Activated CD8-positive, alpha-beta memory T cell treated with anti-CD3 and anti-CD28 coated beads for 48 hours (primary cell): ENCODE measurements around the gene NOC2L.

Experiments used
- DNase-seq, 3 experiments: peaks; one replicate each; pipeline ENCODE4 v3.0.0-alpha.2; 2020; ENCODE audit warnings: low read depth in 2 of 3, low spot score in 2 of 3

Gene NOC2L

DNA sequence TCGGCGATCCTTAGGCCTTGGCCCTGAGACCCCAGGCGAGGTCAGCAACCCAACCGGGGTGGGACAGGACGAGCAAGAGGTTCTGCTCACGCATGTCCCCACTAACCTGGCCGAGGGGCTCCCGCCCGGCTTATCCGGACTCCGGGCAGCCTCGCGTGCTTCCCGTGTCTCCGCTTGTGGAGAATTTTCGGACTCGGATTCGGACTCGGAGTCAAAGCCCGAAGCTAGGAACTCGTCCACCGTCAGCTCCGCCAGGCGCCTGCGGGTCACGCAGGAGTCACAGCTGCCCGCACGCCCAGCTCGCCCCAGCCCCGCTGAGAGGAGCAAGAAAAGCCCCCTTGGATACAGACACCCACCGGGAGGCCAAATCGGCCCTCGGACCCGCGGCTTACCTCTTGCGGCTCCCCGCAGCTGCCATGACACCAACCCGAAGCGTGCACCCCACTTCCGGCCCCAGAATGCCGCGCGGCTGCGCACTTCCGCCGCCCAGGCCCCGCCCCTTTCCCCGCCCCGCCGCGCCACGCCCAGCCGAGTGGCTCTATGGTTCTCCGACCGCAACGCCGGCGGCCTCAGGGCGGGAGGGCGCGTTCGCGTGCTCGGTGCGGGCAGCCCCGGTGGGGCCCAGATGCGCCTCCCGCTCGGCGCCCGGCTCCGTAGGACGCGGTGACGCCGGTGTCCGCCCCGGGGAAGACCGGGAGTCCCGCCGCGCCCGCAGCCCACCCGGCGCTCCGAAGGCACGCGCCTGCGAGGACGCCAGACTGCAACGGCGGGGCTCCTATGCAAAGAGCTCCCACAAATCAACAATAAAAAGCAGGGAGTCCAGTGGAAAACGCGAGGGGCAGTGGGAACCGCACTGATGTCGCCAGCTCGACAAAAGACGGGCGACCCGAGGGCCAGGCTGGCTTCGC lies at the start of gene NOC2L:
Gene NOC2L (minus strand): TSS at position 434 of the 908 bp plus-strand sequence. CDS start 16 bp downstream, at position 418.
- peak; percentile 97 to 99 (median 99) for DNase-seq

- no peak for DNase-seq
Measured at GRCh38 chr1:1006305-1007159, 47.5 kb upstream of the NOC2L start.

DNA sequence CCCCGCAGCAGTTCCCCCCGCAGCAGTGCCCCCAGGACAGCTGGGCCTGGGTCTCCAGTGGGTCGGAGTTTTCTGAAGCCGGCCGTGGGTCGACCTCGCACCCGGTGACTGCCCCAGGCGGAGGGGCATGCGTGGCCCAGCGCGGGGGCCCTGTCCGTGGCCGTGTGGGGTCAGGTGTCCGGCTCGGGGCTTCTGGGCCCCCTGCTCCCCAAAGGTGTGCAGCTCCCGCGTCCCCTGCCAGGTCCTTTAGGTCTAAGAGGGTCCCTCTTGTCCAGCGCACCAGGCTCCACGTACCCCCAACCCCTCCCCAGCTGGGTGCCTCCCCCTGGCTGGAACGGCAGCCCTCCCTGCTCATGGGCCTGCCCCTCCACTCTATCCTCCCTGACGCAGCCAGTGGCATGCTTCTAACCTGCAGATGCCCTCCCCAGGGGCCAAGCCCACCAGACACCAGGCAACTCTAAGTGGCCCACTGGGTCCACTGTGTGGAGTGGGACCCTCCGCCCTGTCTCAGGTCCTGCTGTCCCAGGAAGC lies 46.8 kb upstream of the NOC2L start:
- DNase-seq, result no peak

DNA sequence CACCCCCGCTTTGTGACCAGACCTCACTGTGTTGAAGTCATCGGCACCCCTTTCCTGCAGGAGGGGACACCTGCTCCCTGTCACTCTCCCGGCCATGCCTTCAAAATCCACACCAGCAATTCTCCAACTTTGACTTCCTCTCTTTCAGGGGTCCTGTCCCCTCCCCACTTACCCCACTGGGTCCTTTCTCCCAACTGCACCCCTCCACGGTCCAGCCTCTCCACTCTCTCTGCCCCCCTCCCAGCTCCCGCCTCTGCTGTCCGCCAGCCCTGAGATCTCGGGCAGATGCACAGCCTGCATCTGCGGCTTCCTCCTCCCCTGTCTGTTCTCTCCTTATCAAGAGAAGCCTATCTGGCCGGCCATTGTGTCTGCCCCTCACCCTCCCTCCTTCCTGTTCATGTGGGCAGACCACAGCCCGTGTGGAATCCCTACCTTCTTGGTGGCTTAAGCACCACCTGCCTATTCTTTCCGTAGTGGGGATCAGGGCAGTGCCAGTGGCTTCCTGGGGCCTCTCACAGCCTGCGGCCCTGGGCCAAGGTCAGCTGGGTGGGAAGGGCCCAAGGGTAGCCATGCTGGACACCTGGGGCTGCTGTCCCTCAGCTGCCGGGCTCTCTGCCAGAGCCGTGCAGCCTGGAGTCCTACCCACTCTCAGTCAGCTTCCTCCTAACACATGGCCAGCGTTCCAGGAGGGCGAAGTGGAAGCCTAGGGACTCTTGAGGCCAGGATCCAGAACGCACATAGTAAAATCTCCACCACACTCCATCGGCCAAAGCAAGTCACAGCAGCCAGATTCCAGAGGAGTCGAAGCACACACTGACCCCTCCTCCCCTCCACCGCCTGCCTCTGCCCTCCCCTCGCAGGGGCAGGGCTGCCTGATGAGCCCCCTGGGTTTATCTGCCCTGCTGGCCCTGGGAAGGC lies 46.0 kb upstream of the NOC2L start:
- no peak for DNase-seq

DNA sequence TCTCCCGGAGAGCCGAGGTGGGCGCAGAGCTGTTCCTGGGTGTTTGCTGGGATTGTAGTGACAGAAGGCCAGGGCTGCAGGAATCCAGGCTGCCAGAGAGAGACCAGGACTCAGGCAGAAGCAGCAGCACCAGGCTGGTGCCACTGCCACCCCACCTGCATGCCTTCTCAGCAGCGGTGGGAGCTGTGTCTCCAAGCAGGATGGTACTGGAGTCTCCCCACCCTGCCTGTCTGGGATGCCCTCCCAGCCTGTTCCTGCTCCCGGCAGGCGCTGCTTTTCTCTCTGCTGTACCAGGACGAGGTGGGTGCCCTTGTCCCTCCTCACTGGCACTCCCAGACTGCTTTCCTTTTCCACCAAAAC lies 45.3 kb upstream of the NOC2L start:
- DNase-seq, result no peak

- no peak for DNase-seq
Measured at GRCh38 chr1:1003618-1004419, 44.8 kb upstream of the NOC2L start.

DNA sequence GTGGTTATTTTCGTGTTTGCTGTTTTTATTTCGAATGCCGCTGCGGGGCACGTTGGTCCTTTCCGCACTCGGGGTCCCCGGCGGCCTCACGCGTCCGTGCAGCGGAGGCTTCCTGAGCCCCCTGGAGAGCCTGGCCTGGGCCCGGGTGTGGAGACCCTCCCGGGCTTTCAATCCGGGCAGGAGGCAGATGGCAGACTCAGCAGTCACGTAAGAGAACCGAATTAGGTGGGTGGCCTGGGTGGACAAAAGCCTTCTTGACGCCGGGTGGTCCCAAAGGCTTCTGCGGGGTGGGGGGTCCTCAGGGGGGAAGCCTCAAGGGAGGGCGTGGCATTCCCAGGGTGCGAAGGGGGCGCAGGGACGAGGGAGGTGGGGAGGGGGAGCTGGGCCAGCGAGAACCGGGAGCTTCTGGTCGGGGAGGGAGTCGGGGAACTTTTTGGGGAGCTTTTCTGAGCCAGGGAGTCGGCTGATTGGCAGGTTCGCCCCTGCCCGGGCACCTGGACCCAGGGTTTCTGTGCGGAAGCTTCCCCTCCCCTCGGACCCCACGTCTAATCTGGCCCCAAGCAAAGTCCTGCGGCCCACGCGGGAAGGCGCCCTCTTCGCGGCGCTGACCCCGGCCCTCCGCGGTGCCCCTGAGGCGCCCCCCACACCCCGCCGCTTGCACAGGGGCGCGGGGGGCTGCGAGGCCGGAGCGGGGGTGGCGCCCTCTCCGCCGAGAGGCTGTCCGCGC lies 42.2 kb upstream of the NOC2L start:
- DNase-seq, result no peak

DNA sequence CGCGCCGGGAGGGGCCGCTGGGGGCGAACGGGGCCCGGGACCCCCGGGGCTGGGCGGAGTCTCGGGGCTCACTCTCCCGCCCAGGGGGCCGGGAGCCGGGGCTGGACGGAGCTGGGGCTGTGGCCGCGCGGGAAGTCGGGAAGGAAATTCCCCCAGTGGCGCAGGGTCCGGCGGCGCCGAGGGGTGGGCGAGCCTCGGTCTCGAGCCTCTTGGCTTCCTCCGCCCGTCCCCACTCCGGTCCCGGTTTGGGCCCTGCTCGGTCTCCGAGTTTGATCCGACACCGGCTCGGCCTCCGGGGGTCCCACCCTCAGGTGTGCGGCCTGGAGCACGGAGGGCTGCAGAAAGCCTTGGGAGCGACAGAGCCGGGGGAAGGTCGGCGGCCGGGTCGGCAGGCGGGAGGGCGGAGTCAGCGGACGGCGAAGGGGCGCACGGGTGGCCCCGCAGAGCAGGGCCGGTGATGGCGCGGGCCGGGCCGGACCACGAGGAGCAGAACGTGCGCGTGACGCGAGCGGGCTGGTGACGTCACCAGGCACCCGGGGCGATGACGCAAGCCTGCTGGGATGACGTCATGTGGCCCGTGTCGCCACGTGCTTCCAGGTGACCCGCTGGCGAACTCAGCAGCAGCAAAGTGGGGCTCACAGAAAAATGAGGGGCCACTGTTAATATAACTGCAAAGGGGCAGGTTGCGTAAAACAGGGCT lies 41.5 kb upstream of the NOC2L start:
- peak in 1 of 3 experiments; percentile 66 for DNase-seq

DNA sequence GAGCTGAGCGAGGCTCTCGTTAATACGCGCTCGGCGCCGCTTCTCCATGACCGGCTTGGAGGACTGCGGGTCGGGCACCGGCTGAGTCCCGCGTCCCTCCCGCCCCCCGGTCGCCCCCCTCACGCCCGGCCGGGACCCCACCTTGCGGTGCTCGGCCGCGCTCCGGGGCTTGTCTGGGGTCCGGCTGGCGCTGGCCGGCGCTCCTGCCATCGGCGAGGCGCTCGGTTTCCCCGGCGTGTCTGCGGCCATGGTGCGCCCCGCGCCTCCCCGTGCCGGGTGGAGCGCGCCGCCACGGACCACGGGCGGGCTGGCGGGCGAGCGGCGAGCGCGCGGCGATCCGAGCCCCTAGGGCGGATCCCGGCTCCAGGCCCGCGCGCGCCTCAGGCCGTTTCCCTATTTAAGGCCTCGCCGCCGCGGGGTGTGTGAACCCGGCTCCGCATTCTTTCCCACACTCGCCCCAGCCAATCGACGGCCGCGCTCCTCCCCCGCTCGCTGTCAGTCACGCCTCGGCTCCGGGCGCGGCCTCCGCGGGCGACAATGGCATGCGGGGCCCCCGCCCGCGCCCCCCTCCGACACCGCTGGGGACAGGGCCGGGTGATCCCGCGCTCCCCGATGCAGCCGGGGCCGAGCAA lies 40.8 kb upstream of the NOC2L start, which contains the start of gene HES4:
Gene HES4 (minus strand): TSS at position 373 of the 632 bp plus-strand sequence. CDS start 124 bp downstream, at position 249.
- no peak for DNase-seq

GRCh38 chr1:998995-999724 lies 40.1 kb upstream of the NOC2L start:
- no peak for DNase-seq

- no peak for DNase-seq
Measured at GRCh38 chr1:998745-998994, 39.6 kb upstream of the NOC2L start.

- DNase-seq, result no peak
Measured at GRCh38 chr1:997993-998744, 39.1 kb upstream of the NOC2L start.

- no peak for DNase-seq
Measured at GRCh38 chr1:997713-997992, 38.6 kb upstream of the NOC2L start.

DNA sequence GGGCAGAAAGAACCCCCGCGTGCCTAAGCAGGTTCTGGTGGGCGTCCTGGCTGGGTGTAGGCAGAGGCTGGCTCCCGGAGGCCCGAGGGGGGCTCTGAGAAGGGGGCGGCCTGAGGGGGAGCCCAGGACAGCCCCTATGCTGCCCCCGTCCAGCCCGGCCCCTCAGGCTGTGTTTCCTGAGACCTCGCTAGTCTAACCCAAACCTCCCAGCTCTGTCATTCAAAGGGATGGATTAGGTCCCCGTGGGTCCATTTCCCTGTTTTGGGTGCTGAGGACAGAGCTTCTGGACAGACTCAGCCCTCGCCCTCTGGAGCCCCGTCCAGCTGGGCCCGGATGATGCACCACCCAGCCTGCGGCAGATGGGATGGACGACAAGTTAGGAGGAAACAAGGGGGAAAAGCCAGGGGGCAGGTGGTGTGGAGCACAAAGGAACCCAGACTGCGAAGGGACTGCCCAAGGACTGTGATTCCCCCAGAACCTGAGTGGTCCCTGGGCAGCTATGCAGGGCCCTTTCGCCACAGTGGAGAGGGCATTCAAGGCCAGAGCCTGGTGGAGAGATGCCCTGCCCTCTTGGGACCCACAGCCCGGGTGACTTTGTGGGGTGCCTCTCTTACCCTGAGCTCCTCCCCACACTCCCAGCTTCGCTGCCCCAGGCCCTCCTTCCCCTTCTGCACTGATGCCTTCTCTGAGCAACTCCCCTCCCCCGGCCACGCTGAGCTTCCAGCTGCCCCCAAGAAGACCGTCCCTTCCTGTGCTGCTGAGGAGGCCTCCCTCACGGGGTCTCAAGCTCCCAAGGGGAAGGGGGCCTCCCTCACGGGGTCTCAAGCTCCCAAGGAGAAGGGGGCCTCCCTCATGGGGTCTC lies 38.0 kb upstream of the NOC2L start:
- no peak for DNase-seq

DNA sequence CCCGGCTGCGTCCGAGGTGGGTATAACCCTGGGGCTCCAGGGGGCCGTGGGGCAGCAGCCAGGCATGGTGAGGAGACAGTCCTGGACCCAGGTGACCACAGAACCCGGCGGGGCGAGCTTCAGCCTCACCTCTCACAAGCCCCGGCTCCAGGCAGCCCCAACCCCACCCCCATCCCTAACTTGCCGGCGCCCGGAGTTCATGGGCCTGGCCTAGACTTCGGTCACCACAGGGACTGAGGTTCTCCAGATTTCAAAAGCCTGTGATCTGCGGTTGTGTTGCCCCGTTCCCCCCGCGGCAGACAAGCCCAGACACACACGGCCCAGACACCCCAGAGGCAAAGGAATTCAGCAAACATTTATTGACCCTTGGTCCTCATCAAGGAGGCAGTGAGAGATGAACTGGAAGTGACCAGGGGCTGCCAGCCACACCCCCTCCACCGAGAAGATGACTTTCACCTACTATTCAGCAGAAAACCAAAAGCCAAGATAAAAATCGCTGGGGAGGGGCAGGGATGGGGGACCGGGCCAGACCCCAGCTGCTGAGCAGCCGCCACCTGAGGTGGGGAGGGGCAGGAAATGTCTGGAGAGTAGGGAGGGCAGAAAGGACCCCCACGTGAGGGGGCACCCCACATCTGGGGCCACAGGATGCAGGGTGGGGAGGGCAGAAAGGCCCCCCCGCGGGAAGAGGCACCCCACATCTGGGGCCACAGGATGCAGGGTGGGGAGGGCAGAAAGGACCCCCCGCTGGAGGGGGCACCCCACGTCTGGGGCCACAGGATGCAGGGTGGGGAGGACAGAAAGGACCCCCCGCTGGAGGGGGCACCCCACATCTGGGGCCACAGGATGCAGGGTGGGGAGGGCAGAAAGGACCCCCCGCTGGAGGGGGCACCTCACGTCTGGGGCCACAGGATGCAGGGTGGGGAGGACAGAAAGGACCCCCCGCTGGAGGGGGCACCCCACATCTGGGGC lies 36.9 kb upstream of the NOC2L start:
- no peak for DNase-seq
